GM12874 (cell line): Measurements from ENCODE around the gene PLA2G1B.

Source experiments
- TF ChIP-seq, protein P1 (sequence below): IDR thresholded peaks from 2 replicates; pipeline ENCODE4 v1.5.1; 2011; ENCODE audit warnings: low read depth, mild to moderate bottlenecking, control low read depth, low read length, moderate library complexity; ENCODE audit not compliant: insufficient read depth

PLA2G1B gene

DNA sequence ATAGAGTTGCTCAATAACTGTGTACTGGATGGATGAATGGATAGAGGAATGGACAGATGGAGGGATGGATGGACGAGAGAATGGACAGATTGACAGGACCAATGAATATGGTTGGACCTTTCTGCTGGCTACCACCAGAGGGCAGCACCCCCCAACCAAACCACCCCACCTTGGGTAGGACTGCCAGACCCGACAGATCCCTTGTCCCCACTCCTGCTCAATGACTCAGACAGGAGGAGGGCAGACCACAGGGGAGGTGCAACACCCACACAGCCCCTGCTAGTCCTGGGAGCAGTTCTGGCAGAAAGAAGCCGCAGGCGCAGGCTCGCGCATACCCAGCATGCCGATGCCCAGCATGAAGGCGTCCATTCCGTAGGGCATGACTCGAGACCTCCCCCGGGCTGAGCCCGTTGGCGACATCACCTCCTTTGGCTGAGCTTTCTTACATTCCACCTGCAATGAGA, 29.0 kb upstream of the PLA2G1B start:
- TF ChIP-seq, protein P1, sequence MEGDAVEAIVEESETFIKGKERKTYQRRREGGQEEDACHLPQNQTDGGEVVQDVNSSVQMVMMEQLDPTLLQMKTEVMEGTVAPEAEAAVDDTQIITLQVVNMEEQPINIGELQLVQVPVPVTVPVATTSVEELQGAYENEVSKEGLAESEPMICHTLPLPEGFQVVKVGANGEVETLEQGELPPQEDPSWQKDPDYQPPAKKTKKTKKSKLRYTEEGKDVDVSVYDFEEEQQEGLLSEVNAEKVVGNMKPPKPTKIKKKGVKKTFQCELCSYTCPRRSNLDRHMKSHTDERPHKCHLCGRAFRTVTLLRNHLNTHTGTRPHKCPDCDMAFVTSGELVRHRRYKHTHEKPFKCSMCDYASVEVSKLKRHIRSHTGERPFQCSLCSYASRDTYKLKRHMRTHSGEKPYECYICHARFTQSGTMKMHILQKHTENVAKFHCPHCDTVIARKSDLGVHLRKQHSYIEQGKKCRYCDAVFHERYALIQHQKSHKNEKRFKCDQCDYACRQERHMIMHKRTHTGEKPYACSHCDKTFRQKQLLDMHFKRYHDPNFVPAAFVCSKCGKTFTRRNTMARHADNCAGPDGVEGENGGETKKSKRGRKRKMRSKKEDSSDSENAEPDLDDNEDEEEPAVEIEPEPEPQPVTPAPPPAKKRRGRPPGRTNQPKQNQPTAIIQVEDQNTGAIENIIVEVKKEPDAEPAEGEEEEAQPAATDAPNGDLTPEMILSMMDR = peak; percentile 90

DNA sequence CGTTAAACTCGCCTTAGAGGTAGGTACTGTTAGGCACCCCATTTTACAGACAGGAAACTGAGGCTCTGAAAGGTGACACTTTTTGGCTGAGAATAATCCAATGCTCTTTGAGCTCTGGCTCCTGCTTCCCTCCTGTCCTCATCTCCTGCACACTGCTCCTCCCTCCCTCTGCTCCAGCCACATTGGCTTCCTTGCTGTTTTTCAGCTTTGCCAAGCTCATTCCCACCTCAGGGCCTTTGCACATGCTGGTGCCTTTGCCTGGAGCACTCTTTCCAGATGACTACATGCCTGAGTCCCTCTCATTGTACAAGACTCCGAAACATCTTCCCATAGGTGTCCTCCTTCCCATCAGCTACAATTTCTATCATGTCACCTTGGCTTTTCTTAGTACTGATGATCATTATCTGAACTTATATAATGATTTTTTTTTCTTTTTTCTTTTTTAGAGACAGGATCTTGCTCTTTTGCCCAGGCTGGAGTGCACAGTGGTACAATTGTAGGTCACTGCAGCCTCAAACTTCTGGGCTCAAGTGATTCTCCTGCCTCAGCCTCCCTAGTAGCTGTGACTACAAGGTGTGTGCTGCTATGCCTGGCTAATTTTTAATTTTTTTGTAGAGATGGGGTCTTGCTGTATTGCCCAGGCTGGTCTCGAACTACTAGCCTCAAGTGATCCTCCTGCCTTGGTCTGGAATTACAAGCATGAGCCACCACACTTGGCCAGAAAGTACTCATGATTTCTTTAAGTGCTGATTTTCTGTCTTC, 26.2 kb upstream of the PLA2G1B start:
- TF ChIP-seq, protein P1 = no peak

DNA sequence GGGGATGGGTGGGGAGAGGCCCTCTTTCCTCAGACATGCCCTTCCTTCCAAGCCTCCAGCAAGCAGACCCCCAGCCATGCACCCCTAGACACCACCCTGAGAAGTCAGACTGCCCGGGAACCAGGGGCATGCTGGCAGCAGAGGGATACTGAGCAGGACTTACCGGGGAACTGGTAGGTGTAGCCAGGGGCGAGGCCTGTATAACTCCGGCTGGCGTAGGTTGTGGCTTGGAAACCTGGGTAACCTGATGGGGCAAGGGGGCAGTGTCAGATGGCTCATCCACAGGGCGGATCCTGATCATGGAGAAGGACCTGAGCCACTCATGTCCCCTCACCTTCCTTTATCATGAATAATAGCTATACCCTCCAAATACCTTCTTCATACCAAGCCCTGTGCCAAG, 25.6 kb upstream of the PLA2G1B start:
- TF ChIP-seq, protein P1 = no peak

DNA sequence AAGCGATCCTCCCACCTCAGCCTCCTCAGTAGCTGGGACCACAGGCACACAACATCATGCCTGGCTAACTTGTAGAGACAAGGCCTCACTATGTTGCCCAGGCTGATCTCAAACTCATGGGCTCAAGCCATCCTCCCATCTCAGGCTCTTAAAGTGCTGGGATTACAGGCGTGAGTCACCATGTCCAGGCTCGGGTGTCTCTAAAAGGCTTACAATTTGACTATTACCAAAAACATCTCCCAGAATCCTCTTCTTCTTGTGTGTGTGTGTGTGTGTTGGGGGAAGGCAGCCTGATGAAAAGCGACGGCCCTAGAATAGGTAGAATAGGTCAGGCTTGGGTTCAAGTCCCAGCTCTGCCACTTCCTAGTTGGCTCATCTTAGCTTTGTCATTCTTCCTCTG, 24.5 kb upstream of the PLA2G1B start:
- TF ChIP-seq, protein P1 = no peak

DNA sequence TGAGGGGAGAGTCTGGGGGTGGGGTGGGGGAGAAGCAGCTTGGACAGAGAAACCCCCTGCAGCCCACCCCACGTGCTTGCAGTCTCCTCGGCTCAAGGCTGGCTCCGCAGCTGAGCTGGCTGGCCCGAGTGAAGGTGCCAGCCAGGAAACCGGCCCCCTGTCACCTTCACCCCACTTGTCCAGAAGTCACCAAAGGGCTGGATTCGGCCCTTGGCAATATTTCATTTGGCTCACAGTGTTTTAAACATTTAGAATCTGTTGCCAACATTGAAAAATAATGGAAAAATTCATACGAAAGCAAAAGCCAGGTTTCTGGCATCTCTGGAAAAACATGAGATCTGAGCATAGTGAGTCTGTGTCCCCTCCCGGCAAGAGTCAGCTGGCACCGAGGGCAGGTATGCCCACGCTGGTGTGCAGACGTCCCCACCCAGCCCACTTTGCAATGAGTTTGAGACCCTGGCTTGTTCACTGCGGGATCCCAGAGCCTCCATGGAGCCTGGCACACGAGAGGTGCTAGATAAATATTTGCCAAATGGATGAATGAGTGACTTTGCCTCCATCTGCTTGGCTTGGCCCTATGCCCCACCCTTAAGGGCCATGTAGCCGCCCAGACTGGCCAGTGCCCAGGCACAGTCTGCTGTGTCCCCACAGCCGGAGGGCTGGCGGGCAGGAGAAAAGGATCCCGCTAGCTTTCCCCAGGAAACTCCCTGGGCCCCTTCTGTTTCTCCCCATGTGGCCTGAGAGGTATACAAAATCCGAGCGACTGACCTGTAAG, 23.2 kb upstream of the PLA2G1B start:
- TF ChIP-seq, protein P1 = no peak

DNA sequence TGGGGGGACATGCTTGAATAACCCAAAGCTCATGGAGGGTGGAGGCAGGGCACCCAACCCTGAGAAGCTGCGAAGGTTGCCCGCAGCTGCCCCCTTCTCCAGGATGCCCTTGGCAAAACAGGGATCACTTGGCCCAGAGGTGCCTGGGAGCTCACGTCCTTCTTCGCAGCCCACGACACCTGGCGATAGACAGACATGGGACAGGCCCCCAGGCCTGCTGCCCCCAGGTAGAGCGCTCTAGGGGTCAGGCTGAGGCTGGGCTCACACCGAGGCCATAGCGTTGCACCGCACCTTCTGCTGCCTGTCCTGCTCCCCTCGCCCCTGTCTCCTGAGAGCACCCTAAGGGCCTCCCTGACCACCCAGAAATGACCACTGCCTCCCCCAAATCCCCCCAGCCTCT, 20.2 kb upstream of the PLA2G1B start:
- TF ChIP-seq, protein P1 = no peak

DNA sequence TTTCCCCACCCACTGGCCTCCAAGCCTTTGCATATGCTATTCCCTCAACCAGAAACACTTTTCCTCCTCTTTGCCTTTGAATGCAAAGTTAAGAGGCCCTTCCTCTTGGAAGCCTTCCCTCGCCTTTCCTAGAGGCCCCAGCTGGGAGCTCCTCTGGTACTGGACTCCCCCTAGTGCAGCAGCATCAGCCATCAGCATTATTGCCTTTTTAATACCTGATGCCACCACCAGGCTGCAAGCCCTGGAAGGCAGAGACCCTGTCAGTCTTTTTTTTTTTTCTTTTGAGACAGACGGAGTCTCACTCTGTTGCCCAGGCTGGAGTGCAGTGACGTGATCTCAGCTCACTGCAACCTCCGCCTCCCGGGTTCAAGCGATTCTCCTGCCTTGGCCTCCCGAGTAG, 19.1 kb upstream of the PLA2G1B start:
- TF ChIP-seq, protein P1 = 0 out of 2 replicates have a peak, but pooled peaks have one; percentile 4
